Measurements from ENCODE around the gene GMPR.

Gene GMPR

DNA sequence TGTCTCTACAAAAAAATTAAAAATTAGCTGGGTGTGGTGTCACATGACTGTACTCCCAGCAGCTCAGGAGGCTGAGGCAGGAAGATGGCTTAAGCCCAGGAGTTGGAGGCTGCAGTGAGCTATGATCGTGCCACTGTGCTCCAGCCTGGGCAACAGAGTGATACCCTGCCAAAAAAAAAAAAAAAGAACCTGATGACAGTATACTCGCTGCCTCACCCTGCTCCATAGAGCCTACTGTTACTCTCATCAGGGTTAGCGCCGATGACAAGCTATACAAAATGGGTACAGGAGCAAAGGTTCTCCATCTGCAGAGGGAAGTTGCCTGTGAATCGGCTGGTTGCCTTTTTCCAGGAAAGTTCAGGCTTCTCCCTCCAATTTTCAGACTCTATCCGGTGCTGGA, 53.4 kb downstream of the GMPR start:
- H3K27me3 Mint-ChIP-seq, result no peaks in the 10 kb centered on the region
- H3K27ac Mint-ChIP-seq (ENCODE audit: low read depth), result no peak overlapping the region
- H3K4me3 Mint-ChIP-seq, result no peak overlapping the region
- no peak for DNase-seq (ENCODE audit: low spot score in 2 of 2)
- peaks cover 2% of the 10 kb centered on the region for H3K36me3 Mint-ChIP-seq (ENCODE audit: insufficient read depth)
- no peak for ATAC-seq (replicated peaks; ENCODE audit: extremely low read depth, poor library complexity, severe bottlenecking)
- no peaks in the 10 kb centered on the region for H3K9me3 Mint-ChIP-seq
- H3K4me1 Mint-ChIP-seq, result no peaks in the 10 kb centered on the region

GRCh38 chr6:16292432-16292831, 54.0 kb downstream of the GMPR start:
- Mint-ChIP-seq H3K27ac (ENCODE audit: low read depth) (no peak overlapping the region), H3K4me1 (no peaks in the 10 kb centered on the region), H3K36me3 (ENCODE audit: insufficient read depth) (peaks cover 2% of the 10 kb centered on the region), H3K9me3 (no peaks in the 10 kb centered on the region), H3K27me3 (no peaks in the 10 kb centered on the region), H3K4me3 (no peak overlapping the region)
- ATAC-seq (replicated peaks; ENCODE audit: extremely low read depth, poor library complexity, severe bottlenecking), result no peak
- DNase-seq (ENCODE audit: low spot score in 2 of 2), result no peak

GRCh38 chr6:16292942-16293341, 54.6 kb downstream of the GMPR start:
- ATAC-seq (replicated peaks; ENCODE audit: extremely low read depth, poor library complexity, severe bottlenecking), result no peak
- H3K9me3 Mint-ChIP-seq, result no peaks in the 10 kb centered on the region
- no peak for DNase-seq (ENCODE audit: low spot score in 2 of 2)
- H3K4me1 Mint-ChIP-seq, result no peaks in the 10 kb centered on the region
- no peak overlapping the region for H3K27ac Mint-ChIP-seq (ENCODE audit: low read depth)
- no peaks in the 10 kb centered on the region for H3K27me3 Mint-ChIP-seq
- H3K4me3 Mint-ChIP-seq, result no peak overlapping the region
- peaks cover 2% of the 10 kb centered on the region for H3K36me3 Mint-ChIP-seq (ENCODE audit: insufficient read depth)

- H3K27me3 Mint-ChIP-seq, result no peaks in the 10 kb centered on the region
- no peak for ATAC-seq (replicated peaks; ENCODE audit: extremely low read depth, poor library complexity, severe bottlenecking)
- no peaks in the 10 kb centered on the region for H3K4me1 Mint-ChIP-seq
- no peak for DNase-seq (ENCODE audit: low spot score in 2 of 2)
- no peaks in the 10 kb centered on the region for H3K9me3 Mint-ChIP-seq
- H3K4me3 Mint-ChIP-seq, result no peak overlapping the region
- peaks cover 4% of the 10 kb centered on the region for H3K36me3 Mint-ChIP-seq (ENCODE audit: insufficient read depth)
- no peak overlapping the region for H3K27ac Mint-ChIP-seq (ENCODE audit: low read depth)
Measured at GRCh38 chr6:16294371-16294770, 56.0 kb downstream of the GMPR start.

DNA sequence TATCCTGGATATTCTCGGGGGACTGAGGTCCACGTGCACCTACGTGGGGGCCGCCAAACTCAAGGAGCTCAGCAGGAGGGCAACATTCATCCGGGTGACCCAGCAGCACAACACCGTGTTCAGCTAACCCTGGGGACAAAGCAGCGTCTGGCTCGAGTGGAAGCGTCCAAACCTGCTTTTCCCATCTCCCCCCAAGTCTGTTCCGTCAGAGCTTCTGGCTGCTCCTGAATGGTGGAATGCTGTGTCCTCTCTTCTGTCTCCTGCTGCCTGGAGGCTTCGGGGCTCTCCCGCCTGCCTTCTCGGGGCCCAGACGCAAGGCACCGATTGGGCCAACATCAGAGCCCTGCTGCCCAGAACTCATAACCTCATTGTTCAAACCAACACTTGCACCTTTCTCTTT, 56.7 kb downstream of the GMPR start:
- H3K27ac Mint-ChIP-seq (ENCODE audit: low read depth), result no peak overlapping the region
- H3K9me3 Mint-ChIP-seq, result no peaks in the 10 kb centered on the region
- H3K4me1 Mint-ChIP-seq, result no peaks in the 10 kb centered on the region
- peaks cover 7% of the 10 kb centered on the region for H3K36me3 Mint-ChIP-seq (ENCODE audit: insufficient read depth)
- no peaks in the 10 kb centered on the region for H3K27me3 Mint-ChIP-seq
- H3K4me3 Mint-ChIP-seq, result no peak overlapping the region
- DNase-seq (ENCODE audit: low spot score in 2 of 2) (no peak), ATAC-seq (replicated peaks; ENCODE audit: extremely low read depth, poor library complexity, severe bottlenecking) (no peak)

GRCh38 chr6:16295471-16295870, 57.1 kb downstream of the GMPR start:
- no peak for ATAC-seq (replicated peaks; ENCODE audit: extremely low read depth, poor library complexity, severe bottlenecking)
- no peaks in the 10 kb centered on the region for H3K27me3 Mint-ChIP-seq
- H3K36me3 Mint-ChIP-seq (ENCODE audit: insufficient read depth), result peaks cover 8% of the 10 kb centered on the region
- no peaks in the 10 kb centered on the region for H3K4me1 Mint-ChIP-seq
- DNase-seq (ENCODE audit: low spot score in 2 of 2), result no peak
- no peaks in the 10 kb centered on the region for H3K9me3 Mint-ChIP-seq
- H3K27ac Mint-ChIP-seq (ENCODE audit: low read depth), result no peak overlapping the region
- no peak overlapping the region for H3K4me3 Mint-ChIP-seq

- Mint-ChIP-seq H3K4me1 (no peaks in the 10 kb centered on the region), H3K27me3 (no peaks in the 10 kb centered on the region), H3K4me3 (no peak overlapping the region), H3K36me3 (ENCODE audit: insufficient read depth) (peaks cover 10% of the 10 kb centered on the region), H3K27ac (ENCODE audit: low read depth) (no peak overlapping the region), H3K9me3 (no peaks in the 10 kb centered on the region)
- DNase-seq (ENCODE audit: low spot score in 2 of 2), result no peak
- ATAC-seq (replicated peaks; ENCODE audit: extremely low read depth, poor library complexity, severe bottlenecking), result no peak
Measured at GRCh38 chr6:16296061-16296670, 57.8 kb downstream of the GMPR start.

DNA sequence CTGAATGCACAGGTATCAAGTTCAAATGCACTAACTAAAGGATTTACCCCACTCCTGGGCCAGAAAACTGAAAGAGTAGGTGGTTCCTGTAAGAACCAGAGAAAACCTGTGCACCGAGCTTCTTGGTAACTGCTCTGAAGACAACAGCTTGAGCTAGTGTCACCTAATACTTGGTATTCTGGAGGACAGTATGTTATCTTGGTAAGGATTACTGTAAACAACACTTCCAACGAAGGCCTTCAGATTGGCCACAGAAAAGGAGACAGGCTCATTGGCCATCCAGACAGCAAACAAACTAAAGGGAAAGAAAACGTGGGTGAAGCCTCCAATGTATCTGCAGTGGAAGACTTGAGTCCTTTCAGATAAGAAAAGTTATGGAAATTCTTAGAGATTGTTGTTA, 61.5 kb downstream of the GMPR start:
- H3K36me3 Mint-ChIP-seq (ENCODE audit: insufficient read depth), result peaks cover 22% of the 10 kb centered on the region
- ATAC-seq (replicated peaks; ENCODE audit: extremely low read depth, poor library complexity, severe bottlenecking) (no peak), DNase-seq (ENCODE audit: low spot score in 2 of 2) (no peak)
- no peaks in the 10 kb centered on the region for H3K27me3 Mint-ChIP-seq
- H3K27ac Mint-ChIP-seq (ENCODE audit: low read depth), result no peak overlapping the region
- no peak overlapping the region for H3K4me3 Mint-ChIP-seq
- H3K9me3 Mint-ChIP-seq, result no peaks in the 10 kb centered on the region
- no peaks in the 10 kb centered on the region for H3K4me1 Mint-ChIP-seq

GRCh38 chr6:16301511-16301910, 63.1 kb downstream of the GMPR start:
- peaks cover 35% of the 10 kb centered on the region for H3K36me3 Mint-ChIP-seq (ENCODE audit: insufficient read depth)
- H3K4me3 Mint-ChIP-seq, result no peak overlapping the region
- H3K27me3 Mint-ChIP-seq, result no peaks in the 10 kb centered on the region
- no peak overlapping the region for H3K27ac Mint-ChIP-seq (ENCODE audit: low read depth)
- H3K9me3 Mint-ChIP-seq, result no peaks in the 10 kb centered on the region
- H3K4me1 Mint-ChIP-seq, result peaks cover 5% of the 10 kb centered on the region
- no peak for ATAC-seq (replicated peaks; ENCODE audit: extremely low read depth, poor library complexity, severe bottlenecking)
- no peak for DNase-seq (ENCODE audit: low spot score in 2 of 2)

DNA sequence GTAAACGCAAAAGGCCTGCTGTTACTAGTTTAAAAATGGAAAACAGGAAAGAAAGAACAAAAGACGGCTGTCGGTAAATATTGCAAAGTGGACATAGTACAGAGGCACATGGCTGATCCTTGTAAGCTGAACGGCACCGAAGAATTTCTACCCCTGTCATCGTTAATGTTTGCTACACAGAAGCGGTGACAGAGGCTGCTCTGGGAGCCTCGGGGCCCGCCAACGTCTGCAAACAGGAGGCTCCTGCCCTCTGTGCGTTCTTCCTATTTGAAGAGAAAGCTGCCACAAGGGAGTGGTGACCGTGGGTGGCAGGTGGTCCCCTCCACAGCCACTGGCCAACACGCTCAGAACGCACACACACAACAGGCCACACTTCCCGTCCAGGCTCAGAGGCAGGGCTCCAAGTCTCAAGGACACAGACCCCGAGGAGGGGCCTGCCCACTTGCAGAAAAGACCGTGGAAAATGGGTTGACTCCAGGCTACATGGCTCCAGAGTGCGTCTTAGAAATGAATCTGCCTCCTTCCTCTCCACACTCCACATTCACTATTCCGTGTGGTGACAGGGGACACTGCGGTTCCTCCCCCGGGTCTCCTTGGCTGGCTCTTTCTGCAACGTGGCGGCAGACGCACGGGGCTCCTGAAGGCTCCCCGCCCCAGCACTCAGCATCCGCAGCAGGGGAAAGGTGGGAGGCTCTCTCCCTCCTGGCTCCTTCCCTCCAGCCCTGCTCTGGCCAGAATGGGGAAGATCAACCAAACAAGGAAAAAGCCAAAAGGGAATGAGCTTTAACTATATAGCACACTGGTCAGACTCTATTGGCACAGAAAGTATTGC, 64.5 kb downstream of the GMPR start:
- DNase-seq (ENCODE audit: low spot score in 2 of 2) (no peak), ATAC-seq (replicated peaks; ENCODE audit: extremely low read depth, poor library complexity, severe bottlenecking) (no peak)
- Mint-ChIP-seq H3K27me3 (no peaks in the 10 kb centered on the region), H3K27ac (ENCODE audit: low read depth) (no peak overlapping the region), H3K4me3 (no peak overlapping the region), H3K4me1 (peaks cover 5% of the 10 kb centered on the region), H3K36me3 (ENCODE audit: insufficient read depth) (peaks cover 47% of the 10 kb centered on the region), H3K9me3 (no peaks in the 10 kb centered on the region)

GRCh38 chr6:16305246-16305725, 66.9 kb downstream of the GMPR start:
- no peak for ATAC-seq (replicated peaks; ENCODE audit: extremely low read depth, poor library complexity, severe bottlenecking)
- peaks cover 9% of the 10 kb centered on the region for H3K4me1 Mint-ChIP-seq
- no peaks in the 10 kb centered on the region for H3K27me3 Mint-ChIP-seq
- no peak overlapping the region for H3K4me3 Mint-ChIP-seq
- H3K9me3 Mint-ChIP-seq, result no peaks in the 10 kb centered on the region
- no peak overlapping the region for H3K27ac Mint-ChIP-seq (ENCODE audit: low read depth)
- DNase-seq (ENCODE audit: low spot score in 2 of 2), result no peak
- H3K36me3 Mint-ChIP-seq (ENCODE audit: insufficient read depth), result peaks cover 51% of the 10 kb centered on the region

DNA sequence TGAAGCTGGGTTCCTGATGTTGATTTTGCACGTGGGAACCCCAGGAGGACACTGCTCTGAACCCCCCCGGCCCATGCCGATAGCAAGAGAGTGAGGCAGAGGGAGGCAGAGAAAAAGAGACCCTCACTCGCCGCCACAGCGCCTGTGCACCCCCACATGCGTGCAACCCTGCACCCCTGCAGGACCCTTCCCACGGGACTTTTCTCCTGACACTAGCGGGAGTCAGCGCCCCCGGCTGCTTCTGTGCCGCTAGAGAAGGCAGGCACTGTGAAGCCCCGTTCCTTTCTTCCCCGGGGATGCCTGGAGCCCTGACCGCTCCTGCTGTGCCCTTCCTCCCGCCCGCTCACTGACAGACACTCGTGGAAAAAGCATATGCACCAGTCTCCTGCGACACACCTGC, 67.4 kb downstream of the GMPR start:
- H3K27ac Mint-ChIP-seq (ENCODE audit: low read depth), result no peak overlapping the region

GRCh38 chr6:16306334-16306733, 67.9 kb downstream of the GMPR start:
- peaks cover 48% of the 10 kb centered on the region for H3K36me3 Mint-ChIP-seq (ENCODE audit: insufficient read depth)
- H3K27me3 Mint-ChIP-seq, result no peaks in the 10 kb centered on the region
- no peaks in the 10 kb centered on the region for H3K9me3 Mint-ChIP-seq
- no peak for DNase-seq (ENCODE audit: low spot score in 2 of 2)
- no peak overlapping the region for H3K4me3 Mint-ChIP-seq
- H3K27ac Mint-ChIP-seq (ENCODE audit: low read depth), result no peak overlapping the region
- ATAC-seq (replicated peaks; ENCODE audit: extremely low read depth, poor library complexity, severe bottlenecking), result no peak
- H3K4me1 Mint-ChIP-seq, result peaks cover 10% of the 10 kb centered on the region

More for the DNA sequence above, 67.4 kb downstream of the GMPR start:
- no peak overlapping the region for H3K4me3 Mint-ChIP-seq
- H3K36me3 Mint-ChIP-seq (ENCODE audit: insufficient read depth), result peaks cover 51% of the 10 kb centered on the region
- H3K27me3 Mint-ChIP-seq, result no peaks in the 10 kb centered on the region
- peaks cover 10% of the 10 kb centered on the region for H3K4me1 Mint-ChIP-seq
- DNase-seq (ENCODE audit: low spot score in 2 of 2) (no peak), ATAC-seq (replicated peaks; ENCODE audit: extremely low read depth, poor library complexity, severe bottlenecking) (no peak)
- no peaks in the 10 kb centered on the region for H3K9me3 Mint-ChIP-seq
